ENCODE data around the gene CFAP141. TPM values are rescaled to one million over a fixed set of nuclear protein-coding genes. Genes with fewer than 3 reads are reported as not detected.

The CFAP141 gene
- polyA plus RNA-seq, 2 donors = not detected

- WGBS, 2 donors = 25 to 28% methylated on average over 1 of the region's 1 CpG
- Histone ChIP-seq H3K9me3 (ENCODE audit: control insufficient read depth in 2 of 2, insufficient read depth in 1 of 2, low read depth in 1 of 2, low read length in 1 of 2) (no peaks in the 10 kb centered on the region), H3K4me3 (ENCODE audit: low read depth in 1 of 2, low read length in 2 of 2) (no peak overlapping the region), H3K27ac (ENCODE audit: low read depth in 2 of 2, low read length in 1 of 2) (no peak overlapping the region), H3K4me1 (ENCODE audit: control insufficient read depth in 2 of 2, insufficient read depth in 2 of 2, low read length in 1 of 2) (no peaks in the 10 kb centered on the region), H3K27me3 (ENCODE audit: control insufficient read depth in 1 of 2, insufficient read depth in 2 of 2, low read length in 2 of 2) (no peaks in the 10 kb centered on the region), H3K36me3 (ENCODE audit: control insufficient read depth in 2 of 2, insufficient read depth in 2 of 2, low read length in 1 of 2) (no peaks in the 10 kb centered on the region)
These were observed 15.6 kb downstream of the CFAP141 start for GRCh38 chr1:154190550-154190949.

DNA sequence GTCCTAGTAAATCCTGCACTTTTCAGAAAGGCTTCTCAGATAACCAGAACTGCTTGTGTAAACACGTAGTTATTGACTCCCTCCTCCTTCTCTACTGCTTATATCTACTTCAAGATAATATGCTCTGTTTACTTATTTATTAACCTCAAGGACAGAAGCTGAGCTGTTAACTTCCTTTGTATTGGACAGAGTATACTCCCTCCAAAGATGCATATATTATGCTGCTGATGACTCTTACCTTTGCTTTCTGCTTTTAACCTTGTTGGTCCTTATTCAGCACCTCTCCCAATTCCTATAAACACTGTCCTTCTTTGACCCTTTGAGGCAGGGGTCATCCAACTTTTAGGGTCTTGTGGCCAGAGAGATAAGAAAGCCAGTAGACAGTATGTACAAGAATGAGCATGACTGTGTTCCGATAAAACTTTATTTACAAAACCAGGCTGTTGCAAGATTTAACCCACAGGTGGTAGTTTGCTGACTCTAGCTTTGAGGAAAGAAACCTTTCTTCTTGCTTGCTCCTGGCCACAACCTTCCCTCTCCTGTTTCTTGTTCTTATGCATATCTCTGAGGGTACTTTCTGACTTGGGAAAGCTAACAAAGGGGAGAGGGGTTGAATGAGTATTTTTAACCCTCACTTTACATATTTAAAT lies 19.2 kb downstream of the CFAP141 start:
- WGBS, 2 donors = 18 to 36% methylated on average over 2 of the region's 2 CpGs
- H3K4me1 ChIP-seq (ENCODE audit: control insufficient read depth in 2 of 2, insufficient read depth in 2 of 2, low read length in 1 of 2) = no peaks in the 10 kb centered on the region

GRCh38 chr1:154186177-154186576 lies 20.0 kb downstream of the CFAP141 start:
- Histone ChIP-seq H3K27ac (ENCODE audit: low read depth in 2 of 2, low read length in 1 of 2) (no peak overlapping the region), H3K4me1 (ENCODE audit: control insufficient read depth in 2 of 2, insufficient read depth in 2 of 2, low read length in 1 of 2) (no peaks in the 10 kb centered on the region), H3K27me3 (ENCODE audit: control insufficient read depth in 1 of 2, insufficient read depth in 2 of 2, low read length in 2 of 2) (no peaks in the 10 kb centered on the region), H3K9me3 (ENCODE audit: control insufficient read depth in 2 of 2, insufficient read depth in 1 of 2, low read depth in 1 of 2, low read length in 1 of 2) (no peaks in the 10 kb centered on the region), H3K4me3 (ENCODE audit: low read depth in 1 of 2, low read length in 2 of 2) (no peak overlapping the region), H3K36me3 (ENCODE audit: control insufficient read depth in 2 of 2, insufficient read depth in 2 of 2, low read length in 1 of 2) (no peaks in the 10 kb centered on the region)
- 44 to 46% methylated on average over 1 of the region's 1 CpG for WGBS, 2 donors

More for the DNA sequence above, 19.2 kb downstream of the CFAP141 start:
- Histone ChIP-seq H3K36me3 (ENCODE audit: control insufficient read depth in 2 of 2, insufficient read depth in 2 of 2, low read length in 1 of 2) (no peaks in the 10 kb centered on the region), H3K27me3 (ENCODE audit: control insufficient read depth in 1 of 2, insufficient read depth in 2 of 2, low read length in 2 of 2) (no peaks in the 10 kb centered on the region), H3K4me3 (ENCODE audit: low read depth in 1 of 2, low read length in 2 of 2) (no peak overlapping the region), H3K9me3 (ENCODE audit: control insufficient read depth in 2 of 2, insufficient read depth in 1 of 2, low read depth in 1 of 2, low read length in 1 of 2) (no peaks in the 10 kb centered on the region), H3K27ac (ENCODE audit: low read depth in 2 of 2, low read length in 1 of 2) (no peak overlapping the region)

- Histone ChIP-seq H3K27me3 (ENCODE audit: control insufficient read depth in 1 of 2, insufficient read depth in 2 of 2, low read length in 2 of 2) (no peaks in the 10 kb centered on the region), H3K36me3 (ENCODE audit: control insufficient read depth in 2 of 2, insufficient read depth in 2 of 2, low read length in 1 of 2) (no peaks in the 10 kb centered on the region), H3K27ac (ENCODE audit: low read depth in 2 of 2, low read length in 1 of 2) (peak overlapping the region; percentile 99), H3K4me3 (ENCODE audit: low read depth in 1 of 2, low read length in 2 of 2) (peak overlapping the region; percentile 96 to 99), H3K9me3 (ENCODE audit: control insufficient read depth in 2 of 2, insufficient read depth in 1 of 2, low read depth in 1 of 2, low read length in 1 of 2) (no peaks in the 10 kb centered on the region), H3K4me1 (ENCODE audit: control insufficient read depth in 2 of 2, insufficient read depth in 2 of 2, low read length in 1 of 2) (peaks cover 4 to 7% of the 10 kb centered on the region in 2 donors)
- WGBS, 2 donors = 5 to 6% methylated on average over 40 to 41 of the region's 41 CpGs
These were observed 22.9 kb downstream of the CFAP141 start for GRCh38 chr1:154183046-154183915.

DNA sequence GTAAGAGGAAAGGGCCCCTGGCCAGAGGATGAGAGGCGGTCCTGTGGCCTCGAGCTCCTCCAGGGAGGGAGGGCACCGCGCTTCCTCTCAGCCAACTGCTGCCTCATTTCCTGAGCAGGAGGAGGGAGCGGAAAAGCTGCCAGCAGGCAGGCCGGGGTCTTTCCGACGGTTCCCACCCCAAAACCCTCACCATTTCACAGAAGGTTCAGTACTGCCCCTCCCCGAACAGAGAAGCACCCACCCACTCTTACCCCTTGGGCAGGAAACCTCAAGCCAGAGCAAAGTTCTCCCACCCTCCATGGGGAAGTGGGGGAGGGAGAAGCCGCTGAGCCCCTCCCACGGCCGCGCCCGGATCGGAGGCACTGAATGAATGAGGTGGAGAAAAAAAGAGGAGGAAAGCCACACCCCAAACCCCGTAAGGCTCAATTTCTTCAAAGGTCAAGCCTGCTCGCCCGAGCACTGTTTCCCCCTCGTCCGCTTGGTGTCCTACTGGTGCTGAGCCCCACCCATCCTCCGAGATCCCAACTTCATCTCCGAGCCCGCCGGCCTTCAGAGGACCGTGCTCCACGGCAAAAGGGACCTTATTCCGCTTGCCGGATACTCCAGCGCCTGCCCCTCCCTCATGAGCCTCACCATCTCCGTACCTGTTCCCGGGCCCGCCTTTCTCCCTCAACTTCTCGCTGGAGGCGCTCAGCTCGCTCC lies 23.6 kb downstream of the CFAP141 start:
- Histone ChIP-seq H3K4me1 (ENCODE audit: control insufficient read depth in 2 of 2, insufficient read depth in 2 of 2, low read length in 1 of 2) (peaks cover 6 to 7% of the 10 kb centered on the region in 2 donors), H3K27me3 (ENCODE audit: control insufficient read depth in 1 of 2, insufficient read depth in 2 of 2, low read length in 2 of 2) (no peaks in the 10 kb centered on the region), H3K36me3 (ENCODE audit: control insufficient read depth in 2 of 2, insufficient read depth in 2 of 2, low read length in 1 of 2) (no peaks in the 10 kb centered on the region), H3K27ac (ENCODE audit: low read depth in 2 of 2, low read length in 1 of 2) (peak overlapping the region; percentile 99), H3K4me3 (ENCODE audit: low read depth in 1 of 2, low read length in 2 of 2) (peak overlapping the region; percentile 96 to 99), H3K9me3 (ENCODE audit: control insufficient read depth in 2 of 2, insufficient read depth in 1 of 2, low read depth in 1 of 2, low read length in 1 of 2) (no peaks in the 10 kb centered on the region)
- 0% methylated on average over 35 of the region's 35 CpGs for WGBS, 2 donors

- 0 to 2% methylated on average over 6 of the region's 6 CpGs for WGBS, 2 donors
- H3K4me1 ChIP-seq (ENCODE audit: control insufficient read depth in 2 of 2, insufficient read depth in 2 of 2, low read length in 1 of 2) = peaks cover 6 to 7% of the 10 kb centered on the region in 2 donors
- no peaks in the 10 kb centered on the region for H3K36me3 ChIP-seq (ENCODE audit: control insufficient read depth in 2 of 2, insufficient read depth in 2 of 2, low read length in 1 of 2)
- no peaks in the 10 kb centered on the region for H3K9me3 ChIP-seq (ENCODE audit: control insufficient read depth in 2 of 2, insufficient read depth in 1 of 2, low read depth in 1 of 2, low read length in 1 of 2)
- peak overlapping the region; percentile 96 to 99 for H3K4me3 ChIP-seq (ENCODE audit: low read depth in 1 of 2, low read length in 2 of 2)
- H3K27me3 ChIP-seq (ENCODE audit: control insufficient read depth in 1 of 2, insufficient read depth in 2 of 2, low read length in 2 of 2) = no peaks in the 10 kb centered on the region
- peak overlapping the region; percentile 99 for H3K27ac ChIP-seq (ENCODE audit: low read depth in 2 of 2, low read length in 1 of 2)
These were observed 24.2 kb downstream of the CFAP141 start for GRCh38 chr1:154181944-154182343.

- Histone ChIP-seq H3K36me3 (ENCODE audit: control insufficient read depth in 2 of 2, insufficient read depth in 2 of 2, low read length in 1 of 2) (peaks cover 0 to 2% of the 10 kb centered on the region in 2 donors), H3K9me3 (ENCODE audit: control insufficient read depth in 2 of 2, insufficient read depth in 1 of 2, low read depth in 1 of 2, low read length in 1 of 2) (no peaks in the 10 kb centered on the region), H3K27ac (ENCODE audit: low read depth in 2 of 2, low read length in 1 of 2) (no peak overlapping the region), H3K4me1 (ENCODE audit: control insufficient read depth in 2 of 2, insufficient read depth in 2 of 2, low read length in 1 of 2) (peaks cover 6 to 9% of the 10 kb centered on the region in 2 donors), H3K4me3 (ENCODE audit: low read depth in 1 of 2, low read length in 2 of 2) (no peak overlapping the region), H3K27me3 (ENCODE audit: control insufficient read depth in 1 of 2, insufficient read depth in 2 of 2, low read length in 2 of 2) (no peaks in the 10 kb centered on the region)
- 62 to 76% methylated on average over 3 of the region's 3 CpGs for WGBS, 2 donors
These were observed 26.0 kb downstream of the CFAP141 start for GRCh38 chr1:154179946-154180687.

GRCh38 chr1:154178911-154179811 lies 27.0 kb downstream of the CFAP141 start:
- Histone ChIP-seq H3K4me3 (ENCODE audit: low read depth in 1 of 2, low read length in 2 of 2) (no peak overlapping the region), H3K9me3 (ENCODE audit: control insufficient read depth in 2 of 2, insufficient read depth in 1 of 2, low read depth in 1 of 2, low read length in 1 of 2) (no peaks in the 10 kb centered on the region), H3K36me3 (ENCODE audit: control insufficient read depth in 2 of 2, insufficient read depth in 2 of 2, low read length in 1 of 2) (peaks cover 0 to 4% of the 10 kb centered on the region in 2 donors), H3K27me3 (ENCODE audit: control insufficient read depth in 1 of 2, insufficient read depth in 2 of 2, low read length in 2 of 2) (no peaks in the 10 kb centered on the region), H3K27ac (ENCODE audit: low read depth in 2 of 2, low read length in 1 of 2) (peak overlapping the region in 1 of 2 donors; percentile 0), H3K4me1 (ENCODE audit: control insufficient read depth in 2 of 2, insufficient read depth in 2 of 2, low read length in 1 of 2) (peaks cover 6 to 9% of the 10 kb centered on the region in 2 donors)
- WGBS, 2 donors = 64 to 70% methylated on average over 10 of the region's 10 CpGs
